Thyroid gland (tissue), 4 donors: ENCODE results near the gene DPYD. TPM values are rescaled to one million over a fixed set of nuclear protein-coding genes. Genes with fewer than 3 reads are reported as not detected.

Source experiments
- DNase-seq, 2 donors: peaks; one replicate each; pipeline ENCODE4 v3.0.0-alpha.2; 2019
- H3K27ac ChIP-seq, 3 donors: fragments of 200-600 bp; sonication (generic); 1 replicate in 2 of 3; 2 replicates in 1 of 3; pipeline ENCODE4 v1.5.1; 2016 to 2019; ENCODE audit warnings: mild to moderate bottlenecking in 1 of 3, moderate library complexity in 1 of 3
- H3K27me3 ChIP-seq: fragments of 200-600 bp; sonication (generic); one replicate; pipeline ENCODE4 v1.5.1; 2019
- H3K36me3 ChIP-seq, 2 donors: fragments of 200-600 bp; sonication (generic); one replicate each; pipeline ENCODE4 v1.5.1; 2016 to 2019
- H3K4me1 ChIP-seq, 2 donors: fragments of 200-600 bp; sonication (generic); one replicate each; pipeline ENCODE4 v1.5.1; 2017 to 2019
- H3K4me3 ChIP-seq, 3 donors: fragments of 200-600 bp; sonication (generic); replicated peaks in 1 of 3; 1 replicate in 2 of 3; 2 replicates in 1 of 3; pipeline ENCODE4 v1.5.1; 2016; ENCODE audit warnings: mild to moderate bottlenecking in 1 of 3
- H3K9me3 ChIP-seq: fragments of 200-600 bp; sonication (generic); one replicate; pipeline ENCODE4 v1.5.1; 2017
- POLR2A ChIP-seq, 2 donors: fragments of 450-650 bp; IDR thresholded peaks; one replicate each; pipeline ENCODE4 v1.6.1; 2017; ENCODE audit warnings: antibody characterized with exemption in 2 of 2, mild to moderate bottlenecking in 2 of 2, moderate library complexity in 1 of 2
- WGBS, 2 donors: methylation state at CpG; one replicate each; pipeline ENCODE4 v1.1.5; 2017; 5-methylcytosine and 5-hydroxymethylcytosine counted together
- intact Hi-C: fragments of 100-400 bp; cut with DNase I; formaldehyde crosslinking; loops from one replicate; pipeline ENCODE4 v1.15.1; 2023
- total RNA-seq, 4 donors: library from RNA; depleted of rRNA; stranded (reverse); fragments of >200 nt; gene quantifications; one replicate each; pipeline ENCODE4 v1.2.3, GENCODE V29; 2016
- TF ChIP-seq, protein P1 (sequence below), 6 experiments: fragments of 200-600 bp in 3 of 6; fragments of 450-650 bp in 3 of 6; sonication (generic) in 3 of 6; IDR thresholded peaks; one replicate each; pipeline ENCODE4 v1.5.1; 2016 to 2019; ENCODE audit warnings: antibody characterized with exemption in 6 of 6, mild to moderate bottlenecking in 2 of 6, inconsistent platforms in 1 of 6, moderate library complexity in 1 of 6

Gene DPYD
- total RNA-seq, 4 donors from 2014 or later = 27.3 to 54.0 (median 39.5) TPM

DNA sequence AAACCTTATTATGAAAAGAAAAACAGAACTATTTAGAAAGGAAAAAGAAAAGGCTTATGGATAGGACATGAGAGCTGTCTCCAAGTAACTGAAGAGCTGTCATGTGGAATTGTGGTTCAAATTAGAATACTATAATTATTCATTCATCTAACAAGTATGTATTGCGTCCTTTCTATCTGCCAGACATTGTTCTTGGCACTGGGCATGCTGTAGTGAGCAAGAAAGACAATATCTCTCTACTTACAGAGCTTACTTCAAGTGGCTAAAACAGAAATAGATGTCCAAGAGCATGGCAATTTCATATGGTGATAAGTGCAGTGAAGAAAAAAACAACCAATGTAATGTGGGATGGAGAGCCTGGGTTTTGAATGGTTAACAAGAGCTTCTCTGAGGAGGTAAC is 413.0 kb downstream of the DPYD start:
- intact Hi-C loops = no loop called here
- DNase-seq = no peak
- WGBS, 2 donors = 75 to 90% methylated on average over 1 of the region's 1 CpG
- no peaks in the 10 kb centered on the region for H3K9me3 ChIP-seq
- no peaks in the 10 kb centered on the region for H3K27me3 ChIP-seq
- H3K36me3 ChIP-seq = no peaks in the 10 kb centered on the region
- no peak overlapping the region for H3K27ac ChIP-seq
- no peak overlapping the region for H3K4me3 ChIP-seq
- TF ChIP-seq POLR2A (IDR thresholded peaks at IDR 0.05) = no peak
- TF ChIP-seq, protein P1, sequence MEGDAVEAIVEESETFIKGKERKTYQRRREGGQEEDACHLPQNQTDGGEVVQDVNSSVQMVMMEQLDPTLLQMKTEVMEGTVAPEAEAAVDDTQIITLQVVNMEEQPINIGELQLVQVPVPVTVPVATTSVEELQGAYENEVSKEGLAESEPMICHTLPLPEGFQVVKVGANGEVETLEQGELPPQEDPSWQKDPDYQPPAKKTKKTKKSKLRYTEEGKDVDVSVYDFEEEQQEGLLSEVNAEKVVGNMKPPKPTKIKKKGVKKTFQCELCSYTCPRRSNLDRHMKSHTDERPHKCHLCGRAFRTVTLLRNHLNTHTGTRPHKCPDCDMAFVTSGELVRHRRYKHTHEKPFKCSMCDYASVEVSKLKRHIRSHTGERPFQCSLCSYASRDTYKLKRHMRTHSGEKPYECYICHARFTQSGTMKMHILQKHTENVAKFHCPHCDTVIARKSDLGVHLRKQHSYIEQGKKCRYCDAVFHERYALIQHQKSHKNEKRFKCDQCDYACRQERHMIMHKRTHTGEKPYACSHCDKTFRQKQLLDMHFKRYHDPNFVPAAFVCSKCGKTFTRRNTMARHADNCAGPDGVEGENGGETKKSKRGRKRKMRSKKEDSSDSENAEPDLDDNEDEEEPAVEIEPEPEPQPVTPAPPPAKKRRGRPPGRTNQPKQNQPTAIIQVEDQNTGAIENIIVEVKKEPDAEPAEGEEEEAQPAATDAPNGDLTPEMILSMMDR (IDR thresholded peaks at IDR 0.05) = no peak
- no peaks in the 10 kb centered on the region for H3K4me1 ChIP-seq

GRCh38 chr1:97506368-97506767 is 414.5 kb downstream of the DPYD start:
- Histone ChIP-seq H3K9me3 (no peaks in the 10 kb centered on the region), H3K36me3 (no peaks in the 10 kb centered on the region), H3K4me3 (no peak overlapping the region), H3K4me1 (no peaks in the 10 kb centered on the region), H3K27ac (no peak overlapping the region), H3K27me3 (no peaks in the 10 kb centered on the region)
- WGBS, 2 donors = 89 to 91% methylated on average over 1 of the region's 1 CpG
- DNase-seq = no peak
- intact Hi-C loops = no loop called here
- TF ChIP-seq, protein P1 (IDR thresholded peaks at IDR 0.05) = no peak
- TF ChIP-seq POLR2A (IDR thresholded peaks at IDR 0.05) = no peak

DNA sequence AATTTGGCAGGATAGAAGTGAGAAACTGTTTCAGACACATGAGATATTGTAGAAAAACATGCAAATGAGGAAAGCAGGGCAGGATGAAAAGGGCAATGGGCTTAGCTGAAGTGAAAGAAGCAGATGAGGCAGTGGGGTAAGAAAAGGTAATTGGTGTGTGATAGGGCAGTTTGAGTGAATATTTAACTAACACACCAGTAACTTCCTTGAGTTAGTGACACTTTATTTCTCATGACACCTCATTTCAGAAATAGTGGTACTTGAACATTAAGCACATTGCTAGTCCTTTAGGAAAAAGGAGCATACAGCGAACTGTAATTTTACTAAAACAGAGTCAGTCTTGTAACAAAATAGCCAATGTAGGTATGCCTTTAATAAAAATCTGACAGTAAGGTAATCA is 415.0 kb downstream of the DPYD start:
- TF ChIP-seq POLR2A (IDR thresholded peaks at IDR 0.05) = no peak
- TF ChIP-seq, protein P1 (IDR thresholded peaks at IDR 0.05) = no peak
- DNase-seq = no peak
- 93 to 98% methylated on average over 1 of the region's 1 CpG for WGBS, 2 donors

DNA sequence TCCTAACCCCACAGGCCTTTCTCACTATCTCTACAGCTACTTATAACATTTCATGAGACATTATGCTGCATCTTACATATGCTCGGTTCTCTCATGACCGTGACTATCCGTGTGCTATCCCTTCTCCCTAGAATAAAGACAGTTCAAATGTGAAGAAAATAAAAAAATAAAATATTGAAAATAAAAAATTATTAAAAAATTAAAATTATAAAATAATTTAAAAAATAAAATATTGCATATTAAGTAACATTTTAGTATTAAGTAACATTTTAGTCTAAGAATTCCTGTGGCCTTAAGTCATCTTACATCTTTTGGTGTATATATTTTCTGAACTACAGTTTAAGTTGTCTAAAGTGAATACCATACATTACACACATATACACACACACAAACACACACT is 415.5 kb downstream of the DPYD start:
- no peaks in the 10 kb centered on the region for H3K4me1 ChIP-seq
- intact Hi-C loops = no loop called here
- no peak overlapping the region for H3K4me3 ChIP-seq
- TF ChIP-seq POLR2A (IDR thresholded peaks at IDR 0.05) = no peak
- TF ChIP-seq, protein P1 (IDR thresholded peaks at IDR 0.05) = no peak
- H3K9me3 ChIP-seq = no peaks in the 10 kb centered on the region
- 96 to 97% methylated on average over 3 of the region's 3 CpGs for WGBS, 2 donors
- DNase-seq = no peak
- no peak overlapping the region for H3K27ac ChIP-seq
- H3K27me3 ChIP-seq = no peaks in the 10 kb centered on the region
- no peaks in the 10 kb centered on the region for H3K36me3 ChIP-seq

More for the DNA sequence above, 415.0 kb downstream of the DPYD start:
- no peaks in the 10 kb centered on the region for H3K27me3 ChIP-seq
- H3K27ac ChIP-seq = no peak overlapping the region
- H3K4me3 ChIP-seq = no peak overlapping the region
- no peaks in the 10 kb centered on the region for H3K4me1 ChIP-seq
- H3K36me3 ChIP-seq = no peaks in the 10 kb centered on the region
- H3K9me3 ChIP-seq = no peaks in the 10 kb centered on the region
- intact Hi-C loops = no loop called here

DNA sequence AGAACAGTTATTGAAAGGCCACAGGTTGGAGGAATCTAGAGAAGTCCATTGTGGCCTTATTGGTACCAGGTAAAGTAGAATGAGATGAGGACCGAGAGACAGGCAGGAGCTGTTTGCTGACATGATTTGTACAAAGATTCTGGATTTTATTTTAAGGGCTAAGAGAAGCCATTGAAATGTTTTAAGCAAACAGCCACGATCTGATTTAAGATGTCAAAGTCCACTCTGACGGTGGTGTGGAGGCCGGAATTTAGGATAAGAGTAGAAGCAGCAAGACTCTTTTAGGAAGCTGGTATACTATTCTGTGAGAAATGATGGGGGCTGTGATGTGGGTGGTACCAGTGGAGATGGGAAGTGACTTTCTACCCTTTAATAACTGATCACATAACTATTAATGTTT is 418.5 kb downstream of the DPYD start:
- intact Hi-C loops = no loop called here
- H3K4me1 ChIP-seq = no peaks in the 10 kb centered on the region
- TF ChIP-seq POLR2A (IDR thresholded peaks at IDR 0.05) = no peak
- TF ChIP-seq, protein P1 (IDR thresholded peaks at IDR 0.05) = no peak
- no peak for DNase-seq
- WGBS, 2 donors = 86 to 87% methylated on average over 4 of the region's 4 CpGs
- no peak overlapping the region for H3K4me3 ChIP-seq
- no peaks in the 10 kb centered on the region for H3K36me3 ChIP-seq
- no peak overlapping the region for H3K27ac ChIP-seq
- no peaks in the 10 kb centered on the region for H3K27me3 ChIP-seq
- H3K9me3 ChIP-seq = no peaks in the 10 kb centered on the region
